GM18507 (cell line): ENCODE measurements around the gene ATP1A2.
"Not testable (repeated sequence)": the region's sequence is repeated elsewhere in the genome, so short reads cannot be mapped to it uniquely, and the experiment has no call there.

Source experiments
- DNase-seq: peaks from one replicate; pipeline ENCODE4 v3.0.0; 2011; ENCODE audit warnings: low read depth; ENCODE audit not compliant: insufficient read length; ENCODE audit errors: extremely low spot score
- FAIRE-seq: peaks from 2 replicates; lab custom pipeline; 2011; peaks lifted over from hg19 to GRCh38; lab: Jason Lieb, UNC

The ATP1A2 gene

GRCh38 chr1:160117709-160118183, 2.2 kb downstream of the ATP1A2 start:
- DNase-seq (no peak), FAIRE-seq (no peak)

- FAIRE-seq (no peak), DNase-seq (no peak)
Measured at GRCh38 chr1:160118928-160119327, 3.4 kb downstream of the ATP1A2 start.

- DNase-seq (no peak), FAIRE-seq (no peak)
Measured at GRCh38 chr1:160120797-160121196, 5.2 kb downstream of the ATP1A2 start.

- FAIRE-seq: no peak
Measured at GRCh38 chr1:160121388-160121787, 5.8 kb downstream of the ATP1A2 start.

GRCh38 chr1:160122978-160123495, 7.5 kb downstream of the ATP1A2 start:
- no peak for DNase-seq
- FAIRE-seq: no peak

More at GRCh38 chr1:160121388-160121787, 5.8 kb downstream of the ATP1A2 start:
- DNase-seq: no peak

GRCh38 chr1:160123726-160124125, 8.2 kb downstream of the ATP1A2 start:
- FAIRE-seq: no peak
- no peak for DNase-seq

GRCh38 chr1:160124705-160125478, 9.3 kb downstream of the ATP1A2 start:
- DNase-seq (no peak), FAIRE-seq (no peak)

GRCh38 chr1:160125746-160126145, 10.2 kb downstream of the ATP1A2 start:
- FAIRE-seq (no peak), DNase-seq (no peak)

- FAIRE-seq, DNase-seq: not testable (repeated sequence)
Measured at GRCh38 chr1:160126342-160126741, 10.8 kb downstream of the ATP1A2 start.

GRCh38 chr1:160127381-160127780, 11.8 kb downstream of the ATP1A2 start:
- FAIRE-seq (no peak), DNase-seq (no peak)

GRCh38 chr1:160127865-160128523, 12.4 kb downstream of the ATP1A2 start:
- no peak for FAIRE-seq

GRCh38 chr1:160128636-160129035, 13.1 kb downstream of the ATP1A2 start:
- FAIRE-seq (no peak), DNase-seq (no peak)

More at GRCh38 chr1:160127865-160128523, 12.4 kb downstream of the ATP1A2 start:
- no peak for DNase-seq

- no peak for DNase-seq
- FAIRE-seq: no peak
Measured at GRCh38 chr1:160129046-160129445, 13.5 kb downstream of the ATP1A2 start.

GRCh38 chr1:160129558-160129957, 14.0 kb downstream of the ATP1A2 start:
- DNase-seq (no peak), FAIRE-seq (no peak)

GRCh38 chr1:160129966-160130365, 14.4 kb downstream of the ATP1A2 start:
- DNase-seq (no peak), FAIRE-seq (no peak)

GRCh38 chr1:160130486-160130885, 14.9 kb downstream of the ATP1A2 start:
- DNase-seq (no peak), FAIRE-seq (no peak)

- no peak for FAIRE-seq
Measured at GRCh38 chr1:160130939-160131338, 15.4 kb downstream of the ATP1A2 start.

GRCh38 chr1:160131803-160132565, 16.4 kb downstream of the ATP1A2 start:
- FAIRE-seq: no peak

More at GRCh38 chr1:160130939-160131338, 15.4 kb downstream of the ATP1A2 start:
- no peak for DNase-seq

GRCh38 chr1:160133990-160134770, 18.6 kb downstream of the ATP1A2 start:
- no peak for FAIRE-seq
- DNase-seq: no peak

More at GRCh38 chr1:160131803-160132565, 16.4 kb downstream of the ATP1A2 start:
- no peak for DNase-seq
